Esophagus muscularis mucosa (tissue), 3 donors: ENCODE results near the gene PLEKHG3.

Experiments used
- CTCF ChIP-seq, 3 experiments: fragments of 200-600 bp in 2 of 3; fragments of 450-650 bp in 1 of 3; sonication (generic) in 2 of 3; IDR thresholded peaks; one replicate each; pipeline ENCODE4 v1.5.1; 2017 to 2019; ENCODE audit warnings: antibody characterized with exemption in 3 of 3, mild to moderate bottlenecking in 2 of 3, moderate library complexity in 1 of 3
- POLR2A ChIP-seq: fragments of 450-650 bp; IDR thresholded peaks from one replicate; pipeline ENCODE4 v1.6.1; 2017; ENCODE audit warnings: antibody characterized with exemption, moderate library complexity, mild to moderate bottlenecking, low read depth
- POLR2AphosphoS5 ChIP-seq, 2 donors: sonication (generic); formaldehyde crosslinking; IDR thresholded peaks; one replicate each; pipeline ENCODE4 v1.6.1; 2017; ENCODE audit warnings: antibody characterized with exemption in 2 of 2

GRCh38 chr14:64696355-64696857, 7.8 kb upstream of the PLEKHG3 start:
- TF ChIP-seq CTCF (IDR thresholded peaks at IDR 0.05) (no peak), POLR2A (no peak), POLR2AphosphoS5 (IDR thresholded peaks at IDR 0.05) (peak; percentile 50 to 75)
